Stimulated activated CD8-positive, alpha-beta memory T cell treated with anti-CD3 and anti-CD28 coated beads, Interleukin-2, amount 100 ng/mL, for 48 hours (primary cell): ENCODE results near the gene GPR108.

Experiments
- DNase-seq, 2 donors: peaks; one replicate each; pipeline ENCODE4 v3.0.0-alpha.2; 2020; ENCODE audit warnings: low read depth in 2 of 2

Gene GPR108

DNA sequence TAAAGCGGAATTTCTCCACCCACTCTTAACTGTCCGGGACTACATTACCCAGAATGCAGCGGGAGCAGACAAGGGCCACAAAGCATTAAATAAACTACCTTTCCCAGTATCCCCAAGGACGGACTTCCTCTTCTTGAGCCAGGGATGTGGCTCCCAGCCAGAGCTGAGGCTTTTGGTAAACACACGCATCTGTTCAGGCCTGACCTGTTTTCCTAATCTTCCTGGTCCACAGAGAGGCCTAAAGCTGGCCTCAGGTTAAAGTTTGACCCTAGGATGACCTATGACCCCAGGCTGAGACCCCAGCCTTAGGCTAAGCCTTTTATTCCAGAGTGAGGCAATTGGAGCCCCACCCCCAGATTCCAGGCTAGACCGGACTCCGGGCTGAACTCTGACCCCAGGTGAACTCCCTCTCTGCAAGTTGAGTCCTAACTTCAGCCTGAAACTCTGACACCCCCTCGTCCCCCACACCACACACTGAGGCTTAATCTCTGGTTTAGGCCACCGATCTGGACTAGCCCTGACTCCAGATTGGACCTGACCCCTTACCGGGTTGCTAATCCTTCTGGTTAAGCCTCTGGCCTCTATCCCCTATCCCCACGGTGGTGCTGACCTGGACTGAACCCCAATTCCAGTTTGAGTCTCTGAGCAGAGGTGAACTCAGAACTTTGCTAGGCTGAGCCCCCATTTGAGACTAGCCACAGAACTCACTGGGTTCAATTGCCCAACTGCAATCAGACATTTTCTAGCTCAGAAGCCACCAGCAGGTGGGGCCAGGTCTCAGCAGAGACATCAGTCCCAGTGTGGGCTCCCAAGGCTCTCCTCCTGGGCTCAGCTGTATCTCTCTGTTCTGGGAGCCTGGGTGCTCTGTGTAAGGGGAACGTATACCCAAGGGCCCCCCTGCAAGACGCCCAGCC, 750 bp upstream of the GPR108 start:
- peak; percentile 71 to 73 for DNase-seq

DNA sequence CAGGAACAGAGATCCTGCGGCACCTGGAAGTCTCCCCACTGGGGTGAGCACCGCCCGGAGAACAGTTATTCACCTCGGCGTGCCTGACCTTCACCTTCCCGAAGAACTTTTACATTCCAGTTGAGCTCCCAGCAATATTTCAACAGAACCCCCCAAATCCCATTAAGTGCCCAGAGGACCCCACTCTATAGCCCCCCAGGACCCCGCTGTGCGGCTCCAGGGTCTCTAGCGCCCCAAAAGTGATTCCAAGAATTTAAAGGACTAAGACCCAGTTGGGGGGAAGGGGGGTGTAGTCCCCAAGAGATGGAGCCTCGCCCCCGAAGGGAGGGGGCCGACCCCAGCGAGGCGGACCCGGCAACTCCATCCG, 480 bp downstream of the GPR108 start:
- DNase-seq = no peak

DNA sequence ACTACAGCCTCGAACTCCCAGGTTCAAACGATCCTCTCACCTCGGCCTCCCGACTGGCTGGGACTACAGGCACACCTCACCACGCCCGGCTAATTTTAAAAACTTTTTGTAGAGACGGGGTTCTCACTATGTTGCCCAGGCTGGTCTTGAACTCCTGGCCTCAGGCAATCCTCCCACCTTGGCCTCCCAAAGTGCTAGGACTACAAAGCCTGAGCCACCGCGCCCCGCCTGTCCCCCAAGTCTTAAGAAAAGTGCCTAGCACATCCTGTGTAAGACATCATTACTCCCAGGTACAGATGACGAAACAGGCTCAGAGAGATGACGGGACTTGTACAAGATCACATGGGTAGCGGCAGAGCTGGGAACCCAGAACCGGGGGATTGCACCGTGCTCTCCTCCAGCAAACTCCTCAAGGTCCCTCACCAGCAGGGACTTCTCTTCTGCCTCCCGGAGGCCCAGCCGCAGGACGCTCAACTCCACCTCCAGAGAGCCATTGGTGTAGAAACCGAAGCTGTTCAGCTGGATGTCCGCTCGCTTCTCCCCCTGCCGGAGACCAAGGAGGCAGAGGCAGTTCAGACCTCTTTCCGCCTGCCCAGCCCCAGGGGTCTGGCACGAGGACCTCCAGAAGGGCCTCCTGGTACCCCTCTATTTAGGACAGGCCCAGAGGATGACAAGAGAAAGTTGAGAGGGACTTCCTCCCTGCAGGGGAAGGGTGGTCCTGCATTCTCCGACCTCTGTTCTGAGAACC, 1.0 kb downstream of the GPR108 start:
- DNase-seq = peak in 1 of 2 donors; percentile 54

DNA sequence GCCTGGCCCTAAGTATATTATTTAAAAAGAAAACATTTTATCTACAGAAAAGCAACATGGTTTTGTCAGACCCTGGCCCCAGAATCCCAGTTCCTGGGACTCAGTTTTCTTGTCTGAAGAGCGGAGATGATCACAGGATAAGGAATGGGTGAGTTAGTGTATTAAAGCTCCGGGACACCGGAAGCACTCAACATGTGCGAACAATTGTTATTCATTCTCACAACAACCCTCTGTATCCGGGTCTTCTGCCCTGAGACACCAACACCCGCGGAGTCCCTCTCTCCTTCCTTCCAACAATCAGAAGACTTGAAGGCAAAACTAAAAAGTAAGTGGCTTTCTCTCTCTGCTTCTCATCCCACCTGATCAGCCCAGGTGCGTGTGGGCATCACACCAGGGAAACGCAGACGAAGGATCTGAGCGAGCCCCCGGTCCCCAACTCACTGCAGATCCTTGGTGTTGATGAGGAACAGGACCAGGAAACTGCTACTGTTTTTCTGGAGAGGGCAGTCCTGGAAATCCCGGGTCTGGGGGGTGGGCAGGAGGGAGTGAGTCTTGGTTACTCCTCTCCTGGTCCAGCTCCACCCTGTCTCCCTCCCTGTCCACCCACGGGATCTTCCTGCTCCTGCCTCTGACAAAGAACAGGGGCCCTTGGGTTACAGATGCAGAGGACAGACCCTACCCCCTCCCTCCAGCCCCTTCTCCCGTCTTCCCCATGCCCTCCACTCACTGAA, 2.0 kb downstream of the GPR108 start:
- DNase-seq = no peak

DNA sequence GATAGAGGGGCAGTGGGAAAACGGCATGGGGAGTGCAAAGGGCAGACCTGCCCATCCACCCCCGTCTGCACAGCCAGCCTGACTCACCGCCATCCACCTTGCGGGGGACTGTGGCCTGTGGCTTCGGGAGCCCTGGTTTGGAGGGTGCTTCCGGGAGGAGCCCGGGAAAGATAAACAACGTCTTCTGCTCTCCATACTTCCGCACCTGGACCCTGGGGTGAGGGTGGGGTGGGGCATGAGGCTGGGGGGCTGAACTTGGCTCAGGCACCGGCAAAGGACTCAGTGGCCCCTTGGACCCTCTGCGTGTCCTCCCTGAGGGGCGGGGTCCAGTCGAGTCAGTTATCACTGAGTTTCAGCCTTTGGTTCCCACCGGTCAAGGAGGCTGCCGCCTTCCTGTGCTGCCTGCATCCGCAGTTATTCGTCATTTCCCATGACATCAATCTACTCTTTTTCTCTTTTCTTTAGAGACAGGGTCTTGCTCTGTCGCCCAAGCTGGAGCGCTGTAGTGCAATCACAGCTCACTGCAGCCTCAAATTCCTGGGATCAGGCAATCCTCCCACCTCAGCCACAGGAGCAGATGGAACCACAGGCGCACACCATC, 3.2 kb downstream of the GPR108 start:
- DNase-seq = no peak

DNA sequence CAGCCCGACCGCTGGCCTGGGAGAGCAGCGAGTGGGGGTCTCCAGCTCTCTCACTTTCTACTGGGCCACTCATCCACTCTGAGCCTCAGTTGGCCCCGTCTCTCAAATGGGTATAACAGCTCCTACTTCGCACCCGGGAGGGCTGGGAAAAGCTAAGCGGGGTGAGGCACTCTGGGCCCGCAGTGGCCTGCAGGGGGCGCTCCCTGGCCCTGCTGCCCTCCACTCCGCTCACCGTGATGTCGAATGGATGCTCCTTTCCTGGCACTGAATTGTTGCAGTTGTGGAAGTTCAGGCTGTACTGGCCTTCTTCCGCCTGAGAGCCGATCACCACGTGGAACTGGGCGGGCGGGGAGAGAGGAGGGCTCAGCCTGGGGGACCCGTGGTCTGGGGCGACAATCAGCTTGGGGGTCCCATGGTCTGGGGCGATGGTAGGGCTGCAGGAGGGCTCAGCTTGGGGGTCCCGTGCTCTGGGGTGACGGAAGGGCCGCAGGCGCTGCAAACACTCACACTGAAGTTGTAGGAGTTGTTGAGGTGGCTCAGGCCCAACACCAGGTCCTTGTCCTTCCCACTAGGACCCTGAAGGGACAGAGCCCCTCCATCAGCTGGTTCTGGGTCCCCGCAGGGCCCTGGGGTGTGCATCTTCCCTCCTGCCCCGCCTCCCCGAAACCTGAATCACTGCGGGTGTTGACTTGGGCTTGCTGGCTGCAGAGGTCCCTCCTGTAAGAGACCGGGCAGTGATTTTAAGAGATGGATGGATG, 3.9 kb downstream of the GPR108 start:
- DNase-seq = no peak

DNA sequence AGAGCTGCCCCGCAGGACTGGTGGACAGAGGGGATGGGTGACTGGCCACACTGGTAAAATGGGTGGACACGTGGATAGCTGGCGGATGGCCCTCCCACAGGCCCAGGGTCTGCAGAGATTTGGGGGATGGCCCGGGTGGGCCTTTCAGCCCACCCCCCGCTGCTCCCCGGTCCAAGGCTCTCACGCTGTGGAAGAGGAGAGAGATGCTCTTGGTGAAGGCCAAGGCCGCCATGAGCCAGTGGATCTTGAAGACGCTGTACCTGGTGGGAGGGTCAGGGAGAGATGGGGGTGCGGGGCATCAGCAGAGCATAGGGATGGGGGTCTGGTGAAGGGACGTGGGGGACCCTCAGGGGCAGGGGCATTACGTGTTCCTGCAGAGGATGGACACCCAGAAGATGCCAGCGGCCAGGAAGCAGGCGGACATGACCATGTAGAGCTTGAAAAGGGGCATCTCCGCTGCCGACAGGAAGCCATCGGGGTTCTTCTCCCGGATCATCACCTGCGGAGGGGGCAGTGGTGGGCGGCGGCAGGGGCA, 4.5 kb downstream of the GPR108 start:
- no peak for DNase-seq

DNA sequence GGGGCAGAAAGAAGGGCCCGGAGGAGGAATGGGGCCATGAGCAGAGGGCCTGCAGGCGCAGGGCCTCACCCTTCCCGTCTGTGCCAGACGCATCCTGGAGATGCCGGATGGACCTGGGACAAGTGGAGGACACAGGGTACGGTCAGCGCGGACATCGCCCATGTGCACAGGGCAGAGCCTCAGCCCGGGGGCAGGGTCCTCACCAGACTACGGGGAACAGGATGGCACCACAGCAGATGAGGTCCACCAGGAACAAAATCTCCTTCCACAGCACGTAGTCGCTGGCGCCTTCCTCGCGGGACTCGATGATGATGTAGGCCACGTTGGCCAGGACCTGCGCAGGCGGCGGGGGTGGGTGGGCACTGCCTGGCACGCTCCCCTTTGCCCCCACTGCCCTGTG, 5.6 kb downstream of the GPR108 start:
- DNase-seq = no peak

DNA sequence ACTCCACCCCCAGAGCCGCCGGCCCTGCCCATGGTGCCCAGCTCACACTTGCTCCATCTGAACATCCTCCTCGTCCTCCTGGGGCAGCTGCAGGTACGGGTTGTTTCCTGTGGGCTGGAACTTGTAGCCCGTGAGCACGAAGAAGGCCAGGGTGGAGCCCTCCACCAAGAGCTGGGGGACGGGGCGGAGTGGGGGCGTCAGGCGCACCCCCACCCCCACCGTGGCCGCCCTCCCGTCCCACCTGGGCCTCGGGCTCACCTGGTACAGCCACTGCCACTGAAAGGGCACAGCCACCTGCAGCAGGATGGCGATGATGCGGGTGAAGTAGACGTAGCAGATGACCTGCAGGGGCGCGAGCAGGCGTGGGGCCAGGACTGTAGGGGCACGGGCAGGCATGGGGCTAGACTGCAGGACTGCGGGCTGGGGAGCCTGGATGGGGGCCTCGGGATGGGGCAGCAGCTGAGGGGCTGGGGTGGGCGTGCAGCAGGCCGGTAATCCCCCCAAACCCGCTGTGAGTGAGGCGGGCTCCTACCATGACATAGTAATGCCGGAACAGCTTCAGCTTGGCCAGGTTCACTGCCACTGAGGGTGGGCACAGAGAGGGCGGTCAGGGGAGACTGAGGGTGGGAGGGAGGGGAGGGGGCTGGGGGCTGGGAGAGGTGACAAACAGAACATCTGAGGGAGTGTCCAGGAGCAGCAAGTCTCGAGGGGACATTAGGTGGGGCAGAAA, 6.3 kb downstream of the GPR108 start:
- no peak for DNase-seq

DNA sequence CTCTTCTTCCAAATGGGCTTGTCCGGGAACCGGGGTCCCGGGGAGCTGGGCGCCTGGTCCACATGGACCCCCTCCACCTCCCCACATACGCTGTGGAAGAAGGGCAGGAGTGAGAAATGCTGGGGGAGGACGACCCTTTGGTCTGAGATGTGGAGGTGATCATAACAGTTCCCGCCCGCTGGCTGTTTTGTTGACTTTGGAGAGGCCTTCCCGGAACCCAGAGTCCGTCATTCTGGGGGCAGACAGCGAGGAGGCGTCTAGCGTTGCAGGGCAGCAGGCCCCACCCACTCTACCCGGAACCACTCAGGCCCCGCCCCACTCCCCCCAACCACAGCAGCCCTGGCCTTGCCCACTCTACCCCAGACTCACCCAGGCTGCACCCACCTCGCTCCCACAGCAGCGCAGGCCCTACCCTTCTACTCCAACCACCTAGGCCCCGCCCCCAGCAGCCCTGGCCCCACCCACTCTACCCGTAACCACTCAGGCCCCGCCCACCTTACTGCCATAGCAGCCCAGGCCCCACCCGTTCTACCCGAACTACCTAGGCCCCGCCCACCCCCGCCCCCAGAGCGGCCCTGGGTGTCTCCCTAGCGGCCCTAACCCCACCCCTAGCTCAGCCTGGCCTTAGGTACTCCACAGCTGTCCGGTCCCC, 7.1 kb downstream of the GPR108 start:
- peak in 1 of 2 donors; percentile 61 for DNase-seq

DNA sequence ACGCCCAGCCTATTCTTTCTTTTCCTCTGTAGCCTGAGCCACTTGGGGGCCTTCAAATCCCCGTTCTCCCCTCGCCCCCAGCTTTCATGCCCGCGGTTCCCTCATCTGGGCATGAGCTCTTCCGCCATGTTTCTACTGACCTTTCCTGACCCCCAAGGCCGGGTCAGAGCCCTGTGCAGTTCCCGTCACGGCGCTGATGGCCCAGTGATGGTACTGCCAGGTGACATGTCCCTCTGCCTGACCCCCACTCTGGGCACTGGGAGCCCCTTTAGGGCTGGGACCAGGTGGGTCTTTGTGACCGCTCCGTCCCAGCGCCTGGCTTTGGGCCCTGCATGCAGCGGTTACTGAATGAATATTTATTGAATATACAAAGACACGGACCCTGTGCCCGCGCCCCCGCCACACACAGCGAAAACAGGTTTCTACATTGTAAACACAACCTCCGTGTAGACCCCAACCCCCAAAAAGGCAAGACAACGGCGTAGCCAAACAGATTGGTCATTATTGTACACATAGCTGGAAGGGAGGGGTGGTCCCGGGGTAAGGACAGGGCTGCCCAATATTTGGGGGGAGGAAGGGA, 7.7 kb downstream of the GPR108 start:
- DNase-seq = no peak

DNA sequence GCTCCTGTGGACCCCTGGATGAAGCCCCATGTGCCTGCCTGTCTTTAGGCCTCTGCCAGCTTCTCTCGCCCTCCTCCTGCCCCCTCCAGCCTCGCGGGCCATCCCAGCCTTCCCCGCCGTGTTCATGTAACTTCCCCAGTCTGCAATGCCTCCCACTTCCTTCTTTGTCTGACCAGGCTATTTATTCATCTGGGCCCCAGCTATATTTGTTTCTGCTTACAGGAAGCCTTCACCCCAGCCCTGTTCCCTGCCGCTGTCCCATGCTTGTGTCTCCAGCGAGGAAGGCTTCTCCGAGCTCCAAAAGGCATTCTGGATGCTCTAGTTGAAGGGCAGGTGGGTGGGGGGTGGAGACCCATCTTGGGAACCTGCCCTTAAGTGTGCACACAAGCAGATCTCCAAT, 9.0 kb downstream of the GPR108 start:
- DNase-seq = no peak

DNA sequence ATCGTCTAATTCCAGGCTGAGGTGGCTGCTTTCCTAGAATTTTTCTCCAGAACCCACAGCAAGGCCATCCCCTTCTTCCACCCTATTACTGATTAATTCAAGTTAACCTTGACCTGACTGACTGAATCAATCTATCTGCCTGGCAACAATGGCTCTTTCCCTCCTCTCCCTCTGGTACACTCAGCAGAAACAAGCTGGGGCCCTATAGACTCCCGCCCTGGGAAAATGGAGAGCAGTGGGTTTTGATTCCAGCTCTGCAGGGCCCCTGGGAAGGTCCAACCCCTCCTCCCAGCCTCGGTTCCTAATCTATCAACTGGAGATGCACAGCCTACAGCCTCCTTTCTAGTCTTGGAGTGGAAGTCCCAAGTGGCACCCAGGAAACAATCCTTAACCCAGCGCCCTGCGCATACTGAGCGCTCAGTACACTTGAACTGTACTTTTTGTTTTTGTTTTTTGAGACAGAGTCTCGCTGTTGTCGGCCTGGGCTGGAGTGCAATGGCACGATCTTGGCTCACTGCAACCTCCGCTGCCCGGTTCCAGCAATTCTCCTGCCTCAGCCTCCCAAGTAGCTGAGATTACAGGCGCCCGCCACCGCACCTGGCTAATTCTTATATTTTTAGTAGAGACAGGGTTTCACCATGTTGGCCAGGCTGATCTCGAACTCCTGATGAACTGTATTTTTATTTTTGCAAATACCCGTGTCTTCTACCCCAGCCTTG, 11.7 kb downstream of the GPR108 start:
- no peak for DNase-seq

DNA sequence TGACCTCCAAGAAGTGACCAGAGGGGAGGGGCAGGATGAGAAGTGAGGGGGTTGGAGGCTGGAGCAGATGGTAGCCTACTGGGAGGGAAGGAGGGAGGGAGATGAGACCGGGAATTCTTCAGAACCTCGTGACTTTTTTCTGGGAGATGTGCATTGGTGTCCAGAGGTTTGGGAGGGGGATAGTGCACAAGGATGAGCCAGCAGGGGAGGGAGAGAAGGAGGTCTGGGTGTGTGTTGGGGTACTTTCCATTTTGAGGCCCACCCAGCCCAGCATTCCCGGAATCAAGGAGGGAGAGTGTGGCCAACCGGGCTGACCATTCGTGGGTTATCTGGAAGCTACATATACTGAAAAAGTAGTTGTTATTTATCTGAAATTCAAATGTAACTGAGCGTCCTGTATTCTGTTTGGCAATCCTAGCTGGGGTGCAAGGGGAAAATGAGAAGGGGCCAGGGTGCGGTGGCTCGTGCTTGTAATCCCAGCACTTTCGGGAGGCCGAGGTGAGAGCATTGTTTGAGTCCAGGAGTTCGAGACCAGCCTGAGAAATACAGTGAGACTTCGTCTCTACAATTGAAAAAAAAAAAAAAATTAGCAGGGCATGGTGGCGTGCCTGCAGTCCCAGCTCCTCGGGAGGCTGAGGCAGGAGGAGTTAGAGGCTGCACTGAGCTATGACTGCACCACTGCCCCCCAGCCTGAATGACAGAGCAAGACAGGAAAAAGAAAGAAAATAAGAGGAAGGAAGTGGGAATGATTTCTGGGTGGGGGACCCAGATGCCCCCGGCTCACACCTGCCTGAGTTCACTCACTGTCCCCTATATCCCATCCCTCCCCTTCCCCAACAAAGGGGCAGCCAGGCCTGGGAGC, 12.5 kb downstream of the GPR108 start:
- DNase-seq = no peak

DNA sequence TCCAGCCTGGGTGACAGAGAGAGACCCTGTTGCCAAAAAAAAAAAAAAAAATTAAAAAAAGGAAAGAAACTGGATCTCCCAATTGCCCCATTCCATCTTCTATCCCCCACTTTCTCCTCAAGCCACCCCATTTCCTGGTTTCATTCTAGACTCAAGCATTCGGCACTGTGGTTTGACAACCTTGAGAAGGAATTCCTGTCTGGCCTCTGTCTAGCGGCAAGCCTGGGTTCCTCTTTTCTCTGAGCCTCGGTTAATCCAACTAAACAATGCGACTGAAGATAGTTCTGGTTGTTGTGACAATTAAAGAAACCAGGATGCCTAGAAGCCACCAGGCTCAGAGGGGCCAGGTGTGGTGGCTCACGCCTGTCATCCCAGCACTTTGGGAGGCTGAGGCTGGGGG, 13.6 kb downstream of the GPR108 start:
- no peak for DNase-seq

DNA sequence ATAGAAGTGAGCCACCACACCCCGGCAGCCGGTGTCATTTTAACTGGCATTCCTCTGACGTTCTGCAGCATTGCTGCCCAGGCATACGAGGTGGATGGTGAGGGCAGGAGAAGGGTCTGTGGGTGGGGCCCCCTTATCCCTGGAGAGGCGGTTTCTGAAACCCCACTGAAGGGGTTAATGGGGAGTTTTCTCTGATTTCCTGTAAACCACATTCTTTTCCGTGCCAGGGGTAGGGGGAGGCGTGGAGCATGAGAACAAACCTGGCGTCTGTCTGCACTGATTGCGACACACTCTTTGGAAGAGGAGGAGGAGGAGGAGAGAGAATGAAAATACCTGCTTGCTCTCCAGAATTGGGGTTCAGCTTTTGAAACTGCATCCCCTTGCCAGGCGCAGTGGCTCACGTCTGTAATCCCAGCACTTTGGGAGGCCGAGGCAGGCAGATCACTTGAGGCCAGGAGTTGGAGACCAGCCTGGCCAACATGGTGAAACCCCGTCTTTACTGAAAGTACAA, 14.2 kb downstream of the GPR108 start:
- DNase-seq = no peak

DNA sequence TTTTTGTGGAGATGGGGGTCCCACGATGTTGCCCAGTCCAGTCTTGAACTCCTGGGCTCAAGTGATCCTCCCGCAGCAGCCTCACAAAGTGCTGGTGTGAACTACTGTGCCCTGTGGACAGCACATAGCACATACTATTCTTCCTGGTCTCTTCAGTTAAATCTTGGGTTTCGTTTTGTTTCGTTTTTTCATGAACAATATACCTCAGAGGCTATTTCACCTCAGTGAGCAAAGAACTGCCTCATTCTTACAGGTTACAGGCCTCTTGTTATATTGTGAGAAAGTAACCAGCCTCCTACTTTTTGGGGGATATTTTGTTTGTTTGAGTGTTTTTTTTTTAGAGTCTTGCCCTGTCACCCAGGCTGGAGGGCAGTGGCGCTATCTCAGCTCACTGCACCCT, 15.6 kb downstream of the GPR108 start:
- DNase-seq = no peak

DNA sequence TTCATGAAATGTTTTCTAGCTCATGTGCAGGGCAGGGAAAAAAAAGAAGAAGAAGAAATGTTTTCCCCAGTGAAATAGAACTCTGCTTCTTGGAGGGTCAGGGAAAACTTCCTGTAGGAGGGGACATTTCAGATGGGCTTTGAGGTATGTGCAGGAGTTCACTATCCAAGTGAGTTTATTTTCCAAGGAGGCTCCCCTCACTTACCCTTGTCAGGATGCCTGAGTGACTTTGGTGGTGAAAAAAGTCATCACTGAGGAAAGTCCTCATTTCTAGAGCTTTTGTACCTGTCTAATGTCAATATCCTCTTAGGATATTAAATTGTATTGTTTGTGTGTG, 16.3 kb downstream of the GPR108 start:
- DNase-seq = no peak
